ENCODE measurements around the gene CDHR2. TPM values are rescaled to one million over a fixed set of nuclear protein-coding genes. Genes with fewer than 3 reads are reported as not detected.
"Not testable (repeated sequence)": the region's sequence is repeated elsewhere in the genome, so short reads cannot be mapped to it uniquely, and the experiment has no call there.

CDHR2 gene
- total RNA-seq, 1 donor from 2014 or later = under 0.01 TPM

GRCh38 chr5:176573564-176574296 is 24.6 kb downstream of the CDHR2 start:
- DNase-seq = peak; percentile 79

GRCh38 chr5:176574297-176574591 is 25.1 kb downstream of the CDHR2 start:
- DNase-seq = no peak

GRCh38 chr5:176575066-176575465 is 25.9 kb downstream of the CDHR2 start:
- no peak for DNase-seq

GRCh38 chr5:176575488-176576422 is 26.6 kb downstream of the CDHR2 start:
- no peak for DNase-seq

- DNase-seq = no peak
These were observed 28.4 kb downstream of the CDHR2 start for GRCh38 chr5:176577312-176578176.

GRCh38 chr5:176578391-176578808 is 29.3 kb downstream of the CDHR2 start:
- peak; percentile 72 for DNase-seq

- no peak for DNase-seq
These were observed 30.2 kb downstream of the CDHR2 start for GRCh38 chr5:176579323-176579722.

- no peak for DNase-seq
These were observed 32.2 kb downstream of the CDHR2 start for GRCh38 chr5:176581361-176581760.

- DNase-seq = peak; percentile 7
These were observed 33.9 kb downstream of the CDHR2 start for GRCh38 chr5:176583076-176583475.

GRCh38 chr5:176587398-176587797 is 38.3 kb downstream of the CDHR2 start:
- no peak for DNase-seq

GRCh38 chr5:176588297-176588696 is 39.2 kb downstream of the CDHR2 start:
- no peak for DNase-seq

GRCh38 chr5:176589039-176589769 is 40.1 kb downstream of the CDHR2 start:
- DNase-seq = no peak

GRCh38 chr5:176590035-176590717 is 41.0 kb downstream of the CDHR2 start:
- no peak for DNase-seq

- DNase-seq = not testable (repeated sequence)
These were observed 42.5 kb downstream of the CDHR2 start for GRCh38 chr5:176591667-176592066.

- no peak for DNase-seq
These were observed 43.4 kb downstream of the CDHR2 start for GRCh38 chr5:176592573-176592972.

- no peak for DNase-seq
These were observed 44.2 kb downstream of the CDHR2 start for GRCh38 chr5:176593273-176593869.

- no peak for DNase-seq
These were observed 45.4 kb downstream of the CDHR2 start for GRCh38 chr5:176594554-176594953.

- no peak for DNase-seq
These were observed 46.3 kb downstream of the CDHR2 start for GRCh38 chr5:176595386-176595943.

GRCh38 chr5:176596069-176596644 is 47.0 kb downstream of the CDHR2 start:
- no peak for DNase-seq

- DNase-seq = peak; percentile 77
These were observed 47.7 kb downstream of the CDHR2 start for GRCh38 chr5:176596689-176597416.

All from dermis blood vessel endothelial cell (primary cell).